K562 (cell line): ENCODE data around the gene WSCD1.

ENCODE experiments used
- CTCF ChIP-seq, 3 experiments: IDR thresholded peaks in 2 of 3; conservative IDR thresholded peaks in 1 of 3; 2 replicates each; pipeline ENCODE4 v1.5.1; 2011 to 2012; ENCODE audit warnings: low read length in 3 of 3, mild to moderate bottlenecking in 3 of 3, control low read depth in 2 of 3, improper control_type of control experiment in 1 of 3, inconsistent platforms in 1 of 3, low read depth in 1 of 3, mixed read lengths in 1 of 3, moderate library complexity in 1 of 3; ENCODE audit not compliant: insufficient read depth in 2 of 3
- KAT2B ChIP-seq: IDR thresholded peaks from one replicate; pipeline ENCODE4 v1.6.1; 2012; ENCODE audit warnings: low read depth, mild to moderate bottlenecking, control low read depth, inconsistent platforms, low read length, moderate library complexity
- MBD2 ChIP-seq: sonication (generic); IDR thresholded peaks from 2 replicates; pipeline ENCODE4 v1.6.1; 2016; ENCODE audit warnings: low read depth, borderline replicate concordance
- NR0B1 ChIP-seq: fragments of 450-650 bp; IDR thresholded peaks from one replicate; pipeline ENCODE4 v1.6.1; 2018; ENCODE audit warnings: mild to moderate bottlenecking, moderate library complexity; ENCODE audit not compliant: partially characterized antibody
- NRF1 ChIP-seq, 2 experiments: fragments of 450-650 bp; IDR thresholded peaks in 1 of 2; conservative IDR thresholded peaks in 1 of 2; 2 replicates each; pipeline ENCODE4 v1.6.1; 2014; ENCODE audit warnings: mild to moderate bottlenecking in 2 of 2
- ZBTB11 ChIP-seq, 3 experiments: fragments of 200-800 bp in 1 of 3; fragments of 250-450 bp in 1 of 3; fragments of 450-650 bp in 1 of 3; sonication (Bioruptor Pico) in 1 of 3; sonication (Bioruptor generic) in 1 of 3; formaldehyde crosslinking in 1 of 3; IDR thresholded peaks; 2 replicates each; pipeline versions ENCODE4 v1.6.1 to v1.8.0; 2016 to 2022; ENCODE audit warnings: mild to moderate bottlenecking in 2 of 3, missing genetic modification characterization in 2 of 3, missing compliant biosample characterization in 1 of 3, moderate library complexity in 1 of 3
- ZKSCAN1 ChIP-seq: fragments of 150-350 bp; IDR thresholded peaks from 2 replicates; pipeline ENCODE4 v1.6.1; 2016; ENCODE audit warnings: low read depth, low read length

DNA sequence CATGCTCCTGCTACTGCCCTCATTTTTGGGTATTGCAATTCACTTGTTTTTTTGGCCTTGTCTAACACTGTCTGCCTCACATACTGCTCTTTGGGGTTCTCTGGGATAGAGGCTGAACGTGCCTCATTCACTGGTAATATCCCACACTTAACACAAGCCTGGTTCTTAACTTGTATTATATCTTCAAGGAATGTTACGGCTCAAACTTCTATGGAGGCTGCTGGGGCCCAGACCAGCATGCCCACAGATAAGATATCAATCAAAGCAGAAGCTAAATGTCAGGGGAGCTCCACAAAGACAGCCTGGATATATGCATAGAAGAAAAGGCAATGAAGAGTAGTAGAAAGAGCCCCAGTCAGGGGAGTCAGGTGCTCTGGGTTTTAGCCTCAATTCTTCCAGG, 103.5 kb downstream of the WSCD1 start:
- no peak for TF ChIP-seq ZKSCAN1
- TF ChIP-seq MBD2: no peak
- TF ChIP-seq NR0B1: no peak
- TF ChIP-seq CTCF (IDR thresholded peaks at IDR 0.05 in 2 of 3, conservative IDR thresholded peaks at IDR 0.05 in 1 of 3; ENCODE audit: insufficient read depth in 2 of 3, low read depth in 1 of 3, low read length in 3 of 3): no peak
- TF ChIP-seq KAT2B: no peak
- TF ChIP-seq NRF1 (conservative IDR thresholded peaks at IDR 0.05 in 1 of 2, IDR thresholded peaks at IDR 0.05 in 1 of 2): no peak
- no peak for TF ChIP-seq ZBTB11 (CRISPR knock-in tag; IDR thresholded peaks at IDR 0.05)
